Middle frontal gyrus (tissue), 1 donor: Measurements from ENCODE around the gene KLKB1.

Experiments
- DNase-seq: peaks from one replicate; pipeline ENCODE4 v3.0.0-alpha.2; 2015; ENCODE audit warnings: low spot score; ENCODE audit errors: extremely low spot score

The KLKB1 gene

DNA sequence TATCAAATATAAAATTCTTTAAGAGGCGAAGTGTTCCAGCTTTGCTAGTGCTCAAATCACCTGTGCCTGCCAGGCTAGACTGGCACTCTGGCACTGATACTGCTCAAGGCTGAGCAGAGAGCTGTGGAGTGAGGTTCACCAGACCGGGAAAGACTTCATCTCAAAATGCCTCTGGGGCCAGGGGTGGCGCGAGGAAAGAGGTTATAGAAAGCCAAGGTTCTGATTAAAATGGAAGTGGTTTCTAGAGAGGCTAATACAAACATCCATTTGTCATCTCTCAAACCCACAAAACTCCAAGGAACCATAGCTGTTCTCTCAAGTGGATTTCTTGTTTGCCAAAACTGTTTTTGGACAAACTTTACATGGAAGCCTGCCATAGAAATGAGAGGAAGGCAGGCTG, 80.2 kb downstream of the KLKB1 start:
- DNase-seq = no peak

DNA sequence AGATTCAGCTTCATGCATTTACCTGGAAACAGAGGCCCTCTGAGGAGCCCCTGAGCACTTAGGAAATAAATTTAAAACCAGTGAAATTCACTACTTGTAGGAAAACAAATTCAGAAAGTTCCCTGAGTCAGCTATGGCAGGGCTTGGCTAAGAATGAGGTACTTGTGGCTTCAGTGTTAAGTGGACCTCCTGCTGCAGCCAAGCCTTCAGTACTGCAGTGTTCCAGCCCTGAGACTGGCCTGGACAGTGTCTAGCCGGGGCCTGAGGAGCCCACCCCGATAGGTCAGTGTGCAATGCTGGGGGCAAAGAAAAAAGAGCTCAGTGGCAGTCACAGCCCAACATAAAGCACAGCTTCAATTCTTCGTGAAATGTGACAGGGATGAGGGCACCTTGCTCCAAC, 80.6 kb downstream of the KLKB1 start:
- no peak for DNase-seq
